Hematopoietic multipotent progenitor cell treated with erythropoietin and hydrocortisone succinate and interleukin-3 and kit ligand, for 8 days (in vitro differentiated cells): ENCODE results near the gene LRRC49.
"Not testable (repeated sequence)": the region's sequence is repeated elsewhere in the genome, so short reads cannot be mapped to it uniquely, and the experiment has no call there.

ENCODE experiments used
- DNase-seq: peaks from one replicate; pipeline ENCODE4 v3.0.0-alpha.2; 2015

Gene LRRC49

GRCh38 chr15:70892002-70892911, at the start of gene LRRC49, which contains the start of gene THAP10:
LRRC49 (plus strand) TSS chr15:70892826; CDS start chr15:70892895, 69 bp downstream.
THAP10 (minus strand) TSS chr15:70892433; CDS start chr15:70892272, 161 bp downstream.
- DNase-seq = peak; percentile 89

- DNase-seq = no peak
Observed at GRCh38 chr15:70845602-70846360, 46.8 kb upstream of the LRRC49 start.

GRCh38 chr15:70851889-70852288, 40.7 kb upstream of the LRRC49 start:
- DNase-seq = no peak

- no peak for DNase-seq
Observed at GRCh38 chr15:70852501-70853317, 39.9 kb upstream of the LRRC49 start.

- no peak for DNase-seq
Observed at GRCh38 chr15:70853318-70853972, 39.2 kb upstream of the LRRC49 start.

GRCh38 chr15:70853973-70854665, 38.5 kb upstream of the LRRC49 start, which contains the start of gene LARP6:
LARP6 (minus strand) TSS chr15:70854157; CDS start chr15:70854088, 69 bp downstream.
- DNase-seq = no peak

GRCh38 chr15:70854666-70854976, 38.0 kb upstream of the LRRC49 start:
- no peak for DNase-seq

GRCh38 chr15:70855764-70856163, 36.9 kb upstream of the LRRC49 start:
- no peak for DNase-seq

GRCh38 chr15:70856177-70856883, 36.3 kb upstream of the LRRC49 start:
- DNase-seq = no peak

- no peak for DNase-seq
Observed at GRCh38 chr15:70856884-70857561, 35.6 kb upstream of the LRRC49 start.

GRCh38 chr15:70857562-70858285, 34.9 kb upstream of the LRRC49 start:
- no peak for DNase-seq

GRCh38 chr15:70858614-70859321, 33.9 kb upstream of the LRRC49 start:
- not testable (repeated sequence) for DNase-seq

GRCh38 chr15:70859322-70859908, 33.2 kb upstream of the LRRC49 start:
- no peak for DNase-seq

- no peak for DNase-seq
Observed at GRCh38 chr15:70859998-70860397, 32.6 kb upstream of the LRRC49 start.

- no peak for DNase-seq
Observed at GRCh38 chr15:70863450-70864218, 29.0 kb upstream of the LRRC49 start.

- no peak for DNase-seq
Observed at GRCh38 chr15:70866982-70867641, 25.5 kb upstream of the LRRC49 start.

GRCh38 chr15:70867911-70868467, 24.6 kb upstream of the LRRC49 start:
- no peak for DNase-seq
